Heart right ventricle (tissue), 16 donors: ENCODE data around the gene HVCN1. TPM values are rescaled to one million over a fixed set of nuclear protein-coding genes. Genes with fewer than 3 reads are reported as not detected.
"Not testable (repeated sequence)": the region's sequence is repeated elsewhere in the genome, so short reads cannot be mapped to it uniquely, and the experiment has no call there.

Experiments
- ATAC-seq, 8 donors: fragments of 200-7000 bp; cut with Tn5 transposase; one replicate each; pipeline ENCODE4 v1.9.1; 2020; ENCODE audit warnings: mild to moderate bottlenecking in 8 of 8, moderate library complexity in 8 of 8, moderate number of reproducible peaks in 1 of 8
- DNase-seq, 2 donors: peaks; one replicate each; pipeline ENCODE4 v3.0.0-alpha.2; 2020
- H3K27ac ChIP-seq, 10 donors: fragments of 200-600 bp; sonication (generic) in 2 of 10; one replicate each; pipeline versions ENCODE4 v1.5.0 to v1.8.0; 2020 to 2022; ENCODE audit warnings: mild to moderate bottlenecking in 3 of 10
- H3K27me3 ChIP-seq, 7 donors: fragments of 200-600 bp; one replicate each; pipeline ENCODE4 v1.8.0; 2021 to 2022; ENCODE audit warnings: mild to moderate bottlenecking in 2 of 7
- H3K36me3 ChIP-seq, 9 donors: fragments of 200-600 bp; sonication (generic) in 1 of 9; one replicate each; pipeline versions ENCODE4 v1.5.0 to v1.8.0; 2020 to 2022; ENCODE audit warnings: mild to moderate bottlenecking in 2 of 9
- H3K4me1 ChIP-seq, 9 donors: fragments of 200-600 bp; sonication (generic) in 1 of 9; one replicate each; pipeline versions ENCODE4 v1.5.0 to v1.8.0; 2020 to 2022; ENCODE audit warnings: mild to moderate bottlenecking in 4 of 9
- H3K4me3 ChIP-seq, 10 donors: fragments of 200-600 bp; sonication (generic) in 2 of 10; one replicate each; pipeline versions ENCODE4 v1.5.0 to v1.8.0; 2020 to 2022; ENCODE audit warnings: mild to moderate bottlenecking in 7 of 10, moderate library complexity in 2 of 10
- H3K9me3 ChIP-seq, 11 donors: fragments of 200-600 bp in 10 of 11; sonication (generic) in 2 of 11; one replicate each; pipeline versions ENCODE4 v1.5.0 to v1.8.0; 2013 to 2022; ENCODE audit warnings: mild to moderate bottlenecking in 2 of 11, control low read depth in 1 of 11, moderate library complexity in 1 of 11
- WGBS, 2 donors: extraction: QIAGEN DNeasy Blood & Tissue Kit; methylation state at CpG; one replicate each; pipeline ENCODE4 v1.1.7; 2013; ENCODE audit warnings: inconsistent platforms in 1 of 2; 5-methylcytosine and 5-hydroxymethylcytosine counted together
- intact Hi-C, 10 donors: fragments of 100-400 bp; cut with DNase I; formaldehyde crosslinking; loops; one replicate each; pipeline versions ENCODE4 v1.11.1 to v1.14.2; 2022
- polyA plus RNA-seq, 2 donors: library from polyadenylated mRNA; stranded (reverse); fragments of 200-250 nt; gene quantifications; one replicate each; pipeline ENCODE4 v1.2.3, GENCODE V29; 2013
- total RNA-seq, 10 donors: library from RNA; stranded (reverse); fragmentation: NEBNext Ultra II Directional in 3 of 10; extraction: Animal tissue kit (Norgen Biotek cat#: 25700) in 3 of 10; gene quantifications; one replicate each; pipeline versions ENCODE4 v1.2.1 to v1.2.4, GENCODE V29; 2021 to 2023
- TF ChIP-seq, protein P1 (sequence below), 9 donors: fragments of 200-600 bp; sonication (generic) in 2 of 9; IDR thresholded peaks; one replicate each; pipeline versions ENCODE4 v1.5.0 to v1.8.0; 2021 to 2022; ENCODE audit warnings: antibody characterized with exemption in 9 of 9, mild to moderate bottlenecking in 5 of 9, moderate library complexity in 1 of 9
- donor health status: Arrhythmogenic right ventricular cardiomyopathy.
- donor health status: ischemic (EF 13 %, LVEDD 7.1; RV severe dilation, severe dysfunction).
- donor health status: healthy with polysubstance abuse.
- donor health status: DM: no; HTN: yes; CAD: no.
- donor health status: DM: no; HTN: no; CAD: no.
- donor health status: ischemic (EF 25% LVEDD 6.9; RV normal size, moderate dysfunction).
- donor health status: ischemic (EF 25% LVEDD 5.7; RV mildly dilated, moderate dysfunction).
- donor health status: healthy.
- donor health status: DM: yes; HTN: yes; CAD: no.
- donor health status: Ischemic cardiomyopathy.
- donor health status: ischemic (EF 35%, LVEDD 5.7; RV mildly dilated, moderate dysfunction).
- donor health status: nonischemic (EF 11% LVEDD 7.7; RV severe dilation, severe dysfunction).
- donor health status: DM: yes; HTN: yes; CAD: no.
- donor health status: PGD.
- donor health status: ischemic (EF 29% LVEDD 5.4; RV normal size, mild dysfunction).
- donor health status: nonischemic (EF 23%, LVEDD 6.1; RV moderate dilation, normal function).

Gene HVCN1
- total and polyA plus RNA-seq, 12 donors: 5.1 to 74.1 (median 10.9) TPM

DNA sequence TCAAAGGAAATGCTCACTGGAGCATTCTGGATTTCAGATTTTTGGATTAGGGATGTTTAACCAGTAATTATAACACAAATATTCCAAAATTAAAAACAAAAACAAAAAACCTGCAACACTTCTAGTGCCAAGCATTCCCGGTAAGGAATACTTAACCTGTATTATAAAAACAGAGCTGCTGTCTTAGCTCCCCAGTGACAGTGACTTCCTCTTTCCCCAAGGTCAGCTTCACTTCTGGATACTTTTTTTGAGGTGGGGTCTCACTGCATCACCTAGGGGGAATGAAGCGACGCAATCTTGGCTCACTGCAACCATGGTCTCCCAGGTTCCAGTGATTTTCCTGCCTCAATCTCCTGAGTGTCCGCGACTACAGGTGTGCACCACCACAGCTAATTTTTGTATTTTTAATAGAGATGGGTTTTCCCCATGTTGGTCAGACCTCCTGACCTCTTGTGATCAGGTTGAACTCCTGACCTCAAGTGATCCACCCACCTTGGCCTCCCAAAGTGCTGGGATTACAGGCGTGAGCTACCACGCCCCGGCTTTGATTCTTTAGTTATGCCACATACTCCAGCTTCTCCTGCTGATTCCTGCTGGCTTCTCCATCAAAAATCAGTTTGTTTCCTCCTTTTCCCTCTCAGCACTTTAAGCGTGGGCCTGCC is 37.9 kb upstream of the HVCN1 start:
- H3K4me3 ChIP-seq: no peak overlapping the region
- H3K27me3 ChIP-seq: no peaks in the 10 kb centered on the region
- H3K36me3 ChIP-seq: peaks cover 6 to 100% (median 67%) of the 10 kb centered on the region in 9 donors
- DNase-seq: no peak
- H3K27ac ChIP-seq: no peak overlapping the region
- ATAC-seq: no peak
- 90 to 94% methylated on average over 9 of the region's 9 CpGs for whole genome bisulfite sequencing, 2 donors
- intact Hi-C loops: no loop called here
- TF ChIP-seq, protein P1, sequence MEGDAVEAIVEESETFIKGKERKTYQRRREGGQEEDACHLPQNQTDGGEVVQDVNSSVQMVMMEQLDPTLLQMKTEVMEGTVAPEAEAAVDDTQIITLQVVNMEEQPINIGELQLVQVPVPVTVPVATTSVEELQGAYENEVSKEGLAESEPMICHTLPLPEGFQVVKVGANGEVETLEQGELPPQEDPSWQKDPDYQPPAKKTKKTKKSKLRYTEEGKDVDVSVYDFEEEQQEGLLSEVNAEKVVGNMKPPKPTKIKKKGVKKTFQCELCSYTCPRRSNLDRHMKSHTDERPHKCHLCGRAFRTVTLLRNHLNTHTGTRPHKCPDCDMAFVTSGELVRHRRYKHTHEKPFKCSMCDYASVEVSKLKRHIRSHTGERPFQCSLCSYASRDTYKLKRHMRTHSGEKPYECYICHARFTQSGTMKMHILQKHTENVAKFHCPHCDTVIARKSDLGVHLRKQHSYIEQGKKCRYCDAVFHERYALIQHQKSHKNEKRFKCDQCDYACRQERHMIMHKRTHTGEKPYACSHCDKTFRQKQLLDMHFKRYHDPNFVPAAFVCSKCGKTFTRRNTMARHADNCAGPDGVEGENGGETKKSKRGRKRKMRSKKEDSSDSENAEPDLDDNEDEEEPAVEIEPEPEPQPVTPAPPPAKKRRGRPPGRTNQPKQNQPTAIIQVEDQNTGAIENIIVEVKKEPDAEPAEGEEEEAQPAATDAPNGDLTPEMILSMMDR (IDR thresholded peaks at IDR 0.05): no peak
- peaks cover 0 to 34% (median 9%) of the 10 kb centered on the region in 9 donors for H3K4me1 ChIP-seq
- H3K9me3 ChIP-seq: no peaks in the 10 kb centered on the region

DNA sequence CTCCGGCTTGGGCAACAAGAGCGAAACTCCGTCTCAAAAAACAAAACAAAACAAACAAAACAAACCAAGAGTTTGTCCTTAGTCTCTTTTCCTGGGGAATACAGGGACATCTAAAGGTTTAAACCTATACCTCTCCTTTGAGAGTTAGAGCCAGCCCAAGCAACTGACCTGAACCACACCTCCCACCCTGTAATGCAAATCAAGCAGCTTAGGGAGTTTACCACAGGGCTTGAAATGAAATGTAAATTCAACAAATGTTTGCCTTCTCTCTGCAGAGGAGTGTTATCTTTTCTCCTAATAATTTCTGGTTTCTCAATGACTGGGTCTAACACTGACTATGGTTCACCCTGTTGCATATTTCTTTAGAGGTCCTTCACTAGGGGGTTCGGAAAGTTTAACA is 37.1 kb upstream of the HVCN1 start:
- TF ChIP-seq, protein P1 (IDR thresholded peaks at IDR 0.05): no peak
- no peaks in the 10 kb centered on the region for H3K27me3 ChIP-seq
- H3K9me3 ChIP-seq: no peaks in the 10 kb centered on the region
- H3K27ac ChIP-seq: no peak overlapping the region
- H3K4me1 ChIP-seq: peaks cover 0 to 26% (median 5%) of the 10 kb centered on the region in 9 donors
- 96% methylated on average over 4 of the region's 4 CpGs for WGBS, 2 donors
- no peak for DNase-seq
- H3K4me3 ChIP-seq: no peak overlapping the region
- intact Hi-C loops: no loop called here
- ATAC-seq: no peak
- peaks cover 6 to 100% (median 75%) of the 10 kb centered on the region in 9 donors for H3K36me3 ChIP-seq

DNA sequence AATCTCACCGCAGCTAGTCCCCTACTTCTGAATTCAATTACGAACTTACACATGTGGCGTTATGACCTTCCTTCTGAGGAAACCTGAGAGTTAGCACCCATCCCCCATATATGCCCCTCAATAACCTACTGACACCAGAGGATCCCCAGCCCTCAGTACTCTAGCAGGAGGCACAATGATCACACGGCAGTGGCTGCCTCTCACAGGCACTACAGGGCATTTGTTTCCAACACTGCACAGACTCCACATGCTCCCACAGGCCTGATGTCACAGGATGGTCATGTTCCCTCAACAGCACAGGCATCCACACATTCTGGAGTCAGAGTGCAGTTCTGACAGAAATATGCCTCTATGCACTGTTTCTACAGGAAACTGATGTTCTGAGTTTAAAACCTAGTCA is 36.4 kb upstream of the HVCN1 start:
- DNase-seq (no peak), ATAC-seq (no peak)
- H3K27ac ChIP-seq: no peak overlapping the region
- WGBS, 2 donors: 82 to 88% methylated on average over 4 of the region's 4 CpGs
- no peaks in the 10 kb centered on the region for H3K9me3 ChIP-seq
- H3K4me1 ChIP-seq: peaks cover 0 to 23% (median 4%) of the 10 kb centered on the region in 9 donors
- peaks cover 6 to 100% (median 76%) of the 10 kb centered on the region in 9 donors for H3K36me3 ChIP-seq
- no peaks in the 10 kb centered on the region for H3K27me3 ChIP-seq
- TF ChIP-seq, protein P1 (IDR thresholded peaks at IDR 0.05): no peak
- intact Hi-C loops: no loop called here
- H3K4me3 ChIP-seq: no peak overlapping the region

DNA sequence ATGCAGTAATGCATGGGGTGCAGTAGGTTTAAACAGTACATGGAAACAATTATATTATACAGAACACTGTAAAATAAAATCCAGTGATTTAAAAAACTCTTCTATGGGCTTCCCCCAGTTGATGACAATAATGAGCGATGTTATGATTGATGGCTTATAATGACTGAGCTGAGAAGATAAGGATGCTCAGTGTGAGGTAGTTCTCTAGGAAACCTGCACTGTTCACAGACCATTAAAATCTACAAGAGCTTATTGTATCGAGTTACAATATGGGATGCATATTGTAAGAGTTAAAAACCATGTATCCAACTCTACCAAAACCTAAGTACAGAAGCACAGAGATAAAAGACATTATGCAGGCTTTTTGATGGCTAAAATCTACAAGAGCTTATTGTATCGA is 34.0 kb upstream of the HVCN1 start:
- H3K27me3 ChIP-seq, ATAC-seq: not testable (repeated sequence)
- WGBS, 2 donors: 85 to 92% methylated on average over 3 of the region's 3 CpGs

GRCh38 chr12:110721570-110721969 is 32.7 kb upstream of the HVCN1 start:
- no peak overlapping the region for H3K27ac ChIP-seq
- H3K4me3 ChIP-seq: no peak overlapping the region
- H3K9me3 ChIP-seq: no peaks in the 10 kb centered on the region
- no peaks in the 10 kb centered on the region for H3K27me3 ChIP-seq
- ATAC-seq: no peak
- intact Hi-C loops: no loop called here
- H3K4me1 ChIP-seq: peaks cover 0 to 9% (median 0%) of the 10 kb centered on the region in 9 donors
- TF ChIP-seq, protein P1 (IDR thresholded peaks at IDR 0.05): no peak
- no peak for DNase-seq
- H3K36me3 ChIP-seq: peaks cover 6 to 100% (median 74%) of the 10 kb centered on the region in 9 donors

More for the DNA sequence above, 34.0 kb upstream of the HVCN1 start:
- DNase-seq, intact Hi-C loops, H3K27ac ChIP-seq, H3K9me3 ChIP-seq, H3K4me3 ChIP-seq: not testable (repeated sequence)
- Histone ChIP-seq H3K36me3 (peaks cover 6 to 100% (median 74%) of the 10 kb centered on the region in 9 donors), H3K4me1 (peaks cover 0 to 17% (median 4%) of the 10 kb centered on the region in 9 donors)
